GM12865 (cell line): ENCODE measurements around the gene INKA2.

Experiments used
- DNase-seq: peaks from one replicate; pipeline ENCODE4 v3.0.0; 2010; ENCODE audit warnings: low read depth
- H3K4me3 ChIP-seq: 2 replicates; pipeline ENCODE4 v1.5.1; 2011; ENCODE audit warnings: mild to moderate bottlenecking, low read depth, low read length, control low read depth
- CTCF ChIP-seq: IDR thresholded peaks from 2 replicates; pipeline ENCODE4 v1.5.1; 2011; ENCODE audit warnings: low read length, control low read depth, low read depth, inconsistent platforms; ENCODE audit not compliant: insufficient read depth; ENCODE audit errors: missing control alignments

The INKA2 gene

DNA sequence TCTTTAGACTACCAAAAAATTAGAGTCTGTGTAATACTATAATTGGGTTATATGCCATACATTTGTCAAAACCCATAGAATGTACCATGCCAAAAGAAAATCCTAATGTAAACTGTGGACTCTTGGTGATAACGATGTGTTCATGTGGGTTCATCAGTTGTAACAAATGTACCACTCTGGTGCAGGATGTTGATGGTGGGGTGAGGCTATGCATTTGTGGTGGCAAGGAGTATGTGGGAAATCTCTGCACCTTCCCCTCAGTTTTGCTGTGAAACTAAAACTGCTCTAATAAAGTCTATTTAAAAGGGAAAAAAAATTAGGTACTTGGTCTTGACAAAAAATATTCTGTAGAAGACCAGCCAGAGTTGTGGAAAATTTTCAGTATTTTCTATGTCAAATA lies 43.4 kb downstream of the INKA2 start:
- TF ChIP-seq CTCF, result no peak
- H3K4me3 ChIP-seq, result no peak overlapping the region
- no peak for DNase-seq

GRCh38 chr1:111691886-111692285 lies 47.3 kb downstream of the INKA2 start:
- no peak overlapping the region for H3K4me3 ChIP-seq
- TF ChIP-seq CTCF, result no peak

DNA sequence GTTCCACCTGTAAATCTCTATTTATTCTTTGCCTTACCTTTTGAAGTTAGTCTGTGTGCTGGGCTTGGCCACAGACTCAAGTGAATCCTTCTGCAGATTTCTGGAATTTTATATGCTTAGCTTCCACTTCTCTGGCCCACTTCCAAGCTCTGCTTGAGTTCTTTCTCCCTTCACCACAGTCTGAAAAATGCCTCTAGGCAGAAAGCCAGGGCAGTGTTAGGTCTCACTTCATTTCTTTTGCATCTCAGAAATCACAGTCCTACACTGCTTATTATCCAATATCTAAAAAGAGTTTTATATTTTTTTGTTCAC lies 48.9 kb downstream of the INKA2 start:
- no peak overlapping the region for H3K4me3 ChIP-seq
- no peak for TF ChIP-seq CTCF
- DNase-seq, result no peak

More at GRCh38 chr1:111691886-111692285, 47.3 kb downstream of the INKA2 start:
- DNase-seq, result no peak
